ENCODE measurements around the gene PLCL1. TPM values are rescaled to one million over a fixed set of nuclear protein-coding genes. Genes with fewer than 3 reads are reported as not detected.

Gene PLCL1
- polyA plus RNA-seq, 5 donors, result 6.4 to 13.6 (median 11.5) TPM

- DNase-seq, result no peak
Observed at GRCh38 chr2:197947219-197947757, 142.9 kb downstream of the PLCL1 start.

- DNase-seq, result no peak
Observed at GRCh38 chr2:197949224-197949623, 144.8 kb downstream of the PLCL1 start.

- no peak for DNase-seq
Observed at GRCh38 chr2:197950006-197950405, 145.6 kb downstream of the PLCL1 start.

GRCh38 chr2:197950724-197951123 lies 146.3 kb downstream of the PLCL1 start:
- DNase-seq, result no peak

- DNase-seq, result no peak
Observed at GRCh38 chr2:197952540-197953202, 148.3 kb downstream of the PLCL1 start.

GRCh38 chr2:197954328-197954727 lies 149.9 kb downstream of the PLCL1 start:
- DNase-seq, result no peak

- DNase-seq, result no peak
Observed at GRCh38 chr2:197958592-197959150, 154.3 kb downstream of the PLCL1 start.

GRCh38 chr2:197959383-197959782 lies 155.0 kb downstream of the PLCL1 start:
- no peak for DNase-seq

GRCh38 chr2:197960786-197961185 lies 156.4 kb downstream of the PLCL1 start:
- no peak for DNase-seq

- no peak for DNase-seq
Observed at GRCh38 chr2:197964720-197965119, 160.3 kb downstream of the PLCL1 start.

GRCh38 chr2:197965756-197966155 lies 161.4 kb downstream of the PLCL1 start:
- DNase-seq, result no peak

GRCh38 chr2:197969391-197969893 lies 165.0 kb downstream of the PLCL1 start:
- DNase-seq, result no peak

GRCh38 chr2:197972061-197972460 lies 167.7 kb downstream of the PLCL1 start:
- peak; percentile 74 for DNase-seq

GRCh38 chr2:197972587-197972986 lies 168.2 kb downstream of the PLCL1 start:
- DNase-seq, result no peak

GRCh38 chr2:197973772-197974171 lies 169.4 kb downstream of the PLCL1 start:
- no peak for DNase-seq

- peak; percentile 52 for DNase-seq
Observed at GRCh38 chr2:197975931-197976519, 171.6 kb downstream of the PLCL1 start.

GRCh38 chr2:197978971-197979370 lies 174.6 kb downstream of the PLCL1 start:
- DNase-seq, result no peak

GRCh38 chr2:197982565-197982964 lies 178.2 kb downstream of the PLCL1 start:
- DNase-seq, result no peak

GRCh38 chr2:197985029-197985638 lies 180.7 kb downstream of the PLCL1 start:
- no peak for DNase-seq

GRCh38 chr2:197986977-197987376 lies 182.6 kb downstream of the PLCL1 start:
- no peak for DNase-seq

- no peak for DNase-seq
Observed at GRCh38 chr2:197990356-197990755, 186.0 kb downstream of the PLCL1 start.

- no peak for DNase-seq
Observed at GRCh38 chr2:197992482-197993133, 188.2 kb downstream of the PLCL1 start.

All from right lung (tissue), 5 donors.